GM21367 (cell line): ENCODE measurements around the gene IL10.

Experiments used
- ATAC-seq: cut with Tn5 transposase; IDR thresholded peaks from one replicate; pipeline ENCODE4 v1.9.1; 2021; ENCODE audit not compliant: unreplicated experiment

The IL10 gene

GRCh38 chr1:206737729-206738201 is 34.5 kb downstream of the IL10 start:
- ATAC-seq: no peak

- ATAC-seq: no peak
Observed at GRCh38 chr1:206736878-206737728, 35.2 kb downstream of the IL10 start.

- ATAC-seq: no peak
Observed at GRCh38 chr1:206735553-206736031, 36.7 kb downstream of the IL10 start.

- ATAC-seq: no peak
Observed at GRCh38 chr1:206734499-206735142, 37.7 kb downstream of the IL10 start.

GRCh38 chr1:206732992-206733391 is 39.3 kb downstream of the IL10 start:
- ATAC-seq: no peak

- ATAC-seq: no peak
Observed at GRCh38 chr1:206732508-206732907, 39.8 kb downstream of the IL10 start.

GRCh38 chr1:206729507-206729906 is 42.8 kb downstream of the IL10 start:
- ATAC-seq: no peak

- no peak for ATAC-seq
Observed at GRCh38 chr1:206729050-206729449, 43.2 kb downstream of the IL10 start.

GRCh38 chr1:206728697-206728987 is 43.7 kb downstream of the IL10 start:
- no peak for ATAC-seq

- no peak for ATAC-seq
Observed at GRCh38 chr1:206727981-206728696, 44.2 kb downstream of the IL10 start.

- no peak for ATAC-seq
Observed at GRCh38 chr1:206725109-206725963, 47.0 kb downstream of the IL10 start.

- no peak for ATAC-seq
Observed at GRCh38 chr1:206723805-206724472, 48.4 kb downstream of the IL10 start.

GRCh38 chr1:206723462-206723804 is 48.9 kb downstream of the IL10 start:
- no peak for ATAC-seq

- no peak for ATAC-seq
Observed at GRCh38 chr1:206722751-206723461, 49.4 kb downstream of the IL10 start.

- no peak for ATAC-seq
Observed at GRCh38 chr1:206721454-206721853, 50.8 kb downstream of the IL10 start.

GRCh38 chr1:206719169-206719839 is 53.0 kb downstream of the IL10 start:
- no peak for ATAC-seq

- no peak for ATAC-seq
Observed at GRCh38 chr1:206717674-206717989, 54.7 kb downstream of the IL10 start.
